GM19397 (cell line): ENCODE measurements around the gene ZNF699.
"Not testable (repeated sequence)": the region's sequence is repeated elsewhere in the genome, so short reads cannot be mapped to it uniquely, and the experiment has no call there.

Experiments
- ATAC-seq: cut with Tn5 transposase; IDR thresholded peaks from one replicate; pipeline ENCODE4 v1.9.1; 2021; ENCODE audit warnings: mild to moderate bottlenecking, moderate library complexity; ENCODE audit not compliant: unreplicated experiment

ZNF699 gene

DNA sequence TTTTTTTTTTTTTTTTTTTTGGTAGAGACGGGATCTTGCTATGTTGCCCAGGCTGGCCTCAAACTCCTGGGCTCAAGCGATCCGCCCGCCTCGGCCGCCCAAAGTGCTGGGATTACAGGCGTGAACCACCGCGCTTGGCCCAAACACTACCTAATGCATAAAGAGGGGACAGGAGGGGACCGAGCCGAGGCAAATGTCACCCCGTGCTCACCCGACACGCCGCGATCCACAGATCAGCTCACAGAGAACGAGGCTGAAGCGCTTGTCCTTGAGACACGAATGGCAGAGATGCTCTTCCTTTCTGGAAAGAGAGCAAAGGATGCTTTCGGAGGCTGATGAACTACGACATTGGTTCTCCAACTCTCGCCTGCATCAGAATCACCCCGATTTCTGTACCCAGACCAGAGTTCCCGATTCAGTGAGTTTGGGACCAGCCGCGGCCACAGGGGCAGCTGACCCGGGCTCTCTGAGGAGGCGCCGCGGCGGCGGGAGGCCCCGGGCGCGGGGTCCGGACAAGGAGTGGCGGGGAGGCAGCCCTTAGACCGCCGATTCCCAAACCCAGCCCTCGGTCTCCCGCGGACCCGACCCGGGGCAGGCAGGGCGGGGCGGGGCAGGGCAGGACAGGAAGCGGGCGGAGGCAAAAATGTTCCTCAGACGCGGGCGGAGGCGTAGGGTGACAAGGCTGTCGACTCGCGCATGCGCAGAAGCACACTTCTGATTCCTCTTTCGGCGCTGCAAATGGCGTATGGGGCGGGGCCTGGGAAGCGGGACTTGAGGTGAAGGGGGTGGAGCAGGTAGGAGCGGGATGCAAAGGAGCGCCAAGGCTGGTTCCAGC, at the start of gene ZNF699:
Gene ZNF699 (minus strand): TSS at position 700 of the 835 bp plus-strand sequence. CDS start 4,719 bp downstream, outside the sequence.
- ATAC-seq, result peak; percentile 91

GRCh38 chr19:9354651-9355050, 45.0 kb upstream of the ZNF699 start:
- no peak for ATAC-seq

- no peak for ATAC-seq
These were observed 43.4 kb upstream of the ZNF699 start for GRCh38 chr19:9353011-9353410.

DNA sequence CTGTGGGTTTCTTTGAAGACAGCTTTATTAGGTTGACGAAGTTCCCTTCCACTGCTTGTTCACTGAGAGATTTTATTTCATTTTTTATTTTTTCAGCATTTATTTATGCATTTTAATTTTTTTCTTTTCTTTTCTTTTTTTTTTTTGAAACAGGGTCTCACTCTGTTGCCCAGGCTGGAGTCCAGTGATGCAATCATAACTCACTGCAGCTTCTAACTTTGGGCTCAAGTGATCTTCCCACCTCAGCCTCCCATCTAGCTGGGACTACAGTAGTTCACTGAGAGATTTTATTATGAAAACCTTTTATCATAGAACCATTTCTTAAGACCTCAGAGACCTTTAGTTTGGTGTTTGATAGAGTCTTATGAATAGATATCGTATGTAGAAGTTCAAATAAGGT, 42.9 kb upstream of the ZNF699 start:
- ATAC-seq, result no peak

GRCh38 chr19:9348671-9349070, 39.0 kb upstream of the ZNF699 start:
- no peak for ATAC-seq

DNA sequence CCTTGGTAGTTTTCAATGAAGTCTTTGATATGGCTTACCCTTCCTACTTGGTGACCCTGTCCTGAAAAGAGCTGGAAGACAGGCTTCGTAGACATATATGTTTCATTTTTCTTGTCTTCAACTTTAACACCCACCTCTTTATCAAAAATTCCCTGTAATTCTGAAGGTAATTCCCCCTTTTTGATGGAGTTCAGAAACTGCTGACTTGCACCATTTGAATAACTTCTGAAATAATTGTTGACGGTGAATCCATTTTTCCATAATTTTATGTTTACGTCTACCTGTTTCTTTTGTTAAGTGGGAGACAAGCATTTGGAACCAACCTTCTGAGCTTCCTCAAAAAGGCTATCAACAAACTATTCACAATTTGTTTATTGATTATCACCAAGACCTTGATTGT, 38.6 kb upstream of the ZNF699 start:
- no peak for ATAC-seq

GRCh38 chr19:9345005-9345404, 35.4 kb upstream of the ZNF699 start:
- no peak for ATAC-seq

- no peak for ATAC-seq
These were observed 33.1 kb upstream of the ZNF699 start for GRCh38 chr19:9342610-9343304.

DNA sequence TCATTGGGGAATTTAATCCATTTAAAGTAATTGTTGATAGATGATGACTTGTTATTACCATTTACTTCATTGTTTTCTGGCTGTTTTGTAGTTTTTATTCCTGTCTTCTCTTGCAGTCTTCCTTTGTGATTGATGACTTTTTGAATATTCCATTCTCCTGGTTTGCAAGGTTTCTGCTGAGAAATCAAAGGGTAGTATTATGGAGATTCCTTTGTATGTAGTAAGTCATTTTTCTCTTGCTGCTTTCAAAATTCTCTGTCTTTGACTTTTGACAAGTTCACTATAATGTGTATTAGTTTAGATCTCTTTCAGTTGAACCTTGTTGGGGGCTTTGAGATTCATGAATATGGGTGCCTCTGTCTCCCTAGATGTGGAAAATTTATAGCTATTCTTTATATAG, 20.4 kb upstream of the ZNF699 start:
- ATAC-seq, result no peak

- no peak for ATAC-seq
These were observed 14.9 kb upstream of the ZNF699 start for GRCh38 chr19:9324584-9324962.

DNA sequence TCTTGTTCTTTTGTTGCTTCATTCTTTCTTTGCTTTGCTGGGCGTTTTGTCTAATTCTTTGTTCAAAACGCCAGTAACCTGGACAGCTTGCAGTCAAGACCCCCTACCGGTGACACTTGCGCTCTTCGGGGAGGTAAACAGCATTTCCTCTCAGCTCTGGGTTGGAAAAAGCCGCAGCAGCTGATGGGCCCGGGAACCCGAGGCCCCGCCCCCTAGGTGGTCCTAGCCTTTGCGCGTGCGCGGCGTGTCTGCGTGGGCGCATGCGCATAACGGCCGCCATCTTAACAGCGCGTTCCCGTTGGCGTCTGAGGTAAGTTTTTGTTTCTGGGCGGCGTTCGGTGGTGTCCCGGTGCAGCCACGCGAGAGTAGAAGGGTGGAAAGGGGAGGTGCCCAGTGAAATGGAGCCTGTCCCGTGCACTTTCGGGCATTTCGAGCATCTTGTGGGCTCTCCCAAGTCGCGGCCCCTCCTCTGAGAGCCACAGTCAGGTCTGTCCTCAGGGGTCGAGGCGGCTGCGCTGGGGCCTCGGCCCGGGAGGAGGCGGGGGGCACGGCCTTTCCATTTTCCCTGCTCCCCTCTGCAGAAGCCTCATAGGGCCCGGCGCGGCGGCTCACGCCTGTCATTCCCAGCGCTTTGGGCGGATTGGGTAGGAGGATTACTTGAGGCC, 14.4 kb upstream of the ZNF699 start, which contains the start of gene ZNF559:
Gene ZNF559 (plus strand): TSS at position 261 of the 665 bp plus-strand sequence. CDS start 14,371 bp downstream, outside the sequence.
- peak; percentile 96 for ATAC-seq

DNA sequence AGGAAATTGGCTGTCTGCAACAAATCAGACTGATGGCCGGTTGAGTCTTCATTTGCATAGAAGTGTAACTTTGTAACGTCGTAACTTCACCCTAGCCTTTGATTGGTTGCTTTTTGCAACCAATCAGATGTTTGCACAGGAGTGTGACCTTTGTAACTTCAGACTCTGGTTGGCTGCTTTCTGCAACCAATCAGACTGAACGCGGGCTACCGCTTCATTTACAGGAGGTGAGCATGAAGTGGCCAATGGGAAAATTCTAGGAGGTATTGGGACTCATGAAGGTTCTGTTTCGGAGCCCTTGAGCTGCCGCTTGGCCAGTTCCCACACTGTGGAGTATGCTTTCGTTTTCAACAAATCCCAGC, 13.9 kb upstream of the ZNF699 start:
- no peak for ATAC-seq

DNA sequence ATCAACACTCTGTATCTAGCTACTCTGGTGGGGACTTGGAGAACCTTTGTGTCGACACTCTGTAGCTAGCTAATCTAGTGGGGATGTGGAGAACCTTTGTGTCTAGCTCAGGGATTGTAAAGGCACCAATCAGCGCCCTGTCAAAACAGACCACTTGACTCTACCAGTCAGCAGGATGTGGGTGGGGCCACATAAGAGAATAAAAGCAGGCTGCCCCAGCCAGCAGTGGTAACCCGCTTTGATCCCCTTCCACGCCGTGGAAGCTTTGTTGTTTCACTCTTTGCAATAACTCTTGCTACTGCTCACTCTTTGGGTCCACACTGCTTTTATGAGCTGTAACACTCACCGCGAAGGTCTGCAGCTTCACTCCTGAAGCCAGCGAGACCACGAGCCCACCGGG, 12.6 kb upstream of the ZNF699 start:
- ATAC-seq, result not testable (repeated sequence)

- not testable (repeated sequence) for ATAC-seq
These were observed 12.1 kb upstream of the ZNF699 start for GRCh38 chr19:9321756-9322155.

- ATAC-seq, result no peak
These were observed 11.7 kb upstream of the ZNF699 start for GRCh38 chr19:9321338-9321737.

DNA sequence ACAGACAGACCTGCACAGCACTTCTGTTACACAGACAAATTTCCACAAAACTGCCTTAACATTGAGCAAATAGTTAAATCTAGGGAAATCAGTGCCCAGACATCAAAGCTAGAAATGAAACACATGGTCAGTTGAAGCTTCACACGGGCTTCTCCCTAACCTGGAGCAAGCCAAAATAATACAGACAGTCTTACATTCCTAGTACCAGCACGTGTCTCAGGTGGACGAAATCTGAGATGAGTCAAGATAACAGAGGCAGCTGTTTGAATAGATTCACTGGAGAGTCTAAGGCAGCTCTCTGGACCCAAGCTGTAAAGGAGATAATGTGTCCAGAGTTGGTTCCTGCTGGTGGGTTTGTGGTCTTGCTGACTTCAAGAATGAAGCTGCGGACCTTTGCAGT, 4.1 kb upstream of the ZNF699 start:
- ATAC-seq, result no peak

- ATAC-seq, result peak; percentile 75
These were observed 372 bp upstream of the ZNF699 start for GRCh38 chr19:9309974-9310446.

- no peak for ATAC-seq
These were observed 1.4 kb downstream of the ZNF699 start for GRCh38 chr19:9308091-9308770.

DNA sequence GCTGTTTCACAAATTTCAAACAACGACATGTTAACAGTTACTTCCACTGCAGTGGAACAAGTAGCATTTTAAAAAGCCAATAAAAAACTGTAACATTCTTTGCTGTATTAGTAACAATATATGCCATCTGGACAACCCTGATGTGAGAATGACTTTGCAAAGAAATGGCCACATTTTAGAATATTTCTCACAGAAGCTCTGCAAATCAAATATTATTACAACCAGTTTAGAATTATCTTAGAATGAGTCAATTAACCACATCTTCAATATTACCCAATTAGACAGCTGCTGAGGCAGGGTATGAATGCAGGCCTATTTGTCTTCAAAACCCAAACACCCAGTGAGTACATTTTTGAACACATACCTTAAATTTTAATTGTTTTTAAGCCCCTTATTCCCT, 3.2 kb downstream of the ZNF699 start:
- no peak for ATAC-seq

DNA sequence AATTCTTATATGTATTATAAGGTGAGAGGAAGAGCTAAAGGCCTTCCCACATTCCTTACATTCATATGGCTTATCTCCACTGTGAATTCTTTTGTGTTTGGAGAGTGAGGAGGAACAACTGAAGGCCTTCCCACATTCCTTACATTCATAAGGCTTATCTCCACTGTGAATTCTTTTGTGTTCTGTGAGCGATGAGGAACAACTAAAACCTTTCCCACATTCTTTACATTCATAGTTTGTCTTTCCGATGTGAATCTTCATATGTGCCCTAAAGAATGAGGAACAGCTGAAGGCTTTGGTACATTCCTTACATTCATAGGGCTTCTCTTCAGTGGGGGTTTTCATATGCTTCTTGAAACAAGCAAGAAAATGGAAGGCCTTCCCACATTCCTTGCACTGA, 13.3 kb downstream of the ZNF699 start:
- no peak for ATAC-seq

DNA sequence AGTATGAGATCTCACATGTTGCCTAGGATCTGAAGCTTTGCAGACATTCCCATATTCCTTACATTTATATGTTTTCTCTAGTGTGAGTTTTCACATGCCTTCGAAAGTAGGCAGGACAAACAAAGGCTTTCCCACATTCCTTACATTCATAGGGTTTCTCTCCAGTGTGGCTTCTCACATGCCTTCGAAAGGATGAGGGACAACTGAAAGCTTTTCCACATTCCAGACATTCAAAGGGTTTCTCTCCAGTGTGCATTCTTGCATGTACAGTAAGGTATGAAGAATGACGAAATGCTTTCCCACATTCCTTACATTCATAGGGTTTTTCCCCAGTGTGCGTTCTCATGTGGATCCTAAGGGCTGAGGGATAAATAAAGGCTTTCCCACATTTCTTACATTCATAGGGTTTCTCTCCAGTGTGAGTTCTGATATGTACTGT, 14.2 kb downstream of the ZNF699 start:
- ATAC-seq, result no peak
